HepG2 (cell line): ENCODE results near the gene KCTD5. TPM values are rescaled to one million over a fixed set of nuclear protein-coding genes. Genes with fewer than 3 reads are reported as not detected.

Source experiments
- ATF3 ChIP-seq: sonication (generic); formaldehyde crosslinking; IDR thresholded peaks from 2 replicates; pipeline ENCODE4 v1.4.0; 2020; ENCODE audit warnings: missing genetic modification reagents
- GATA4 ChIP-seq: sonication (generic); IDR thresholded peaks from 2 replicates; pipeline ENCODE4 v1.6.1; 2016; ENCODE audit warnings: antibody characterized with exemption, low read depth, borderline replicate concordance
- HMGXB3 ChIP-seq: sonication (generic); formaldehyde crosslinking; IDR thresholded peaks from 2 replicates; pipeline ENCODE4 v1.4.0; 2020; ENCODE audit warnings: missing genetic modification reagents, borderline replicate concordance
- KLF9 ChIP-seq: IDR thresholded peaks from 2 replicates; pipeline ENCODE4 v1.6.1; 2016; ENCODE audit warnings: low read depth
- MBD4 ChIP-seq: IDR thresholded peaks from 2 replicates; pipeline ENCODE4 v1.6.1; 2012; ENCODE audit warnings: low read length, inconsistent platforms, borderline replicate concordance
- MLX ChIP-seq: IDR thresholded peaks from 2 replicates; pipeline ENCODE4 v1.6.1; 2016
- NFRKB ChIP-seq: fragments of 450-650 bp; IDR thresholded peaks from 2 replicates; pipeline ENCODE4 v1.6.1; 2017
- POGK ChIP-seq: sonication (generic); formaldehyde crosslinking; conservative IDR thresholded peaks from 2 replicates; pipeline ENCODE4 v1.8.0; 2022; ENCODE audit warnings: mild to moderate bottlenecking, moderate library complexity, missing genetic modification reagents
- SP2 ChIP-seq: sonication (generic); formaldehyde crosslinking; IDR thresholded peaks from 2 replicates; pipeline ENCODE4 v1.5.1; 2020; ENCODE audit warnings: mild to moderate bottlenecking, missing genetic modification reagents
- YEATS4 ChIP-seq: sonication (generic); formaldehyde crosslinking; IDR thresholded peaks from 2 replicates; pipeline ENCODE4 v1.4.0; 2020; ENCODE audit warnings: missing genetic modification reagents, borderline replicate concordance
- ZMAT5 ChIP-seq: sonication (generic); formaldehyde crosslinking; IDR thresholded peaks from 2 replicates; pipeline ENCODE4 v1.5.0; 2020; ENCODE audit warnings: mild to moderate bottlenecking, low read depth, missing genetic modification reagents, borderline replicate concordance
- ZNF292 ChIP-seq: sonication (generic); formaldehyde crosslinking; IDR thresholded peaks from 2 replicates; pipeline ENCODE4 v1.8.1; 2022; ENCODE audit warnings: mild to moderate bottlenecking, low read depth, missing genetic modification reagents, borderline replicate concordance
- ZNF362 ChIP-seq: sonication (generic); formaldehyde crosslinking; IDR thresholded peaks from 2 replicates; pipeline ENCODE4 v1.4.0; 2020; ENCODE audit warnings: missing genetic modification reagents, mild to moderate bottlenecking, borderline replicate concordance
- ZNF589 ChIP-seq: sonication (generic); formaldehyde crosslinking; conservative IDR thresholded peaks from 2 replicates; pipeline ENCODE4 v1.8.0; 2022; ENCODE audit warnings: mild to moderate bottlenecking, moderate library complexity, missing genetic modification reagents
- ZNF660 ChIP-seq: sonication (generic); formaldehyde crosslinking; IDR thresholded peaks from 2 replicates; pipeline ENCODE4 v1.5.1; 2020; ENCODE audit warnings: mild to moderate bottlenecking, low read depth, missing genetic modification reagents, borderline replicate concordance
- ZNF710 ChIP-seq: sonication (generic); formaldehyde crosslinking; IDR thresholded peaks from 2 replicates; pipeline ENCODE4 v1.5.0; 2020; ENCODE audit warnings: mild to moderate bottlenecking, missing genetic modification reagents, borderline replicate concordance
- ZNF766 ChIP-seq: sonication (generic); formaldehyde crosslinking; IDR thresholded peaks from 2 replicates; pipeline ENCODE4 v1.5.0; 2020; ENCODE audit warnings: missing genetic modification reagents, borderline replicate concordance
- polyA plus RNA-seq, 8 experiments: library from polyadenylated mRNA; depleted of rRNA in 3 of 8; stranded (reverse) in 7 of 8; unstranded in 1 of 8; fragments of >200 nt; fragmentation: Illumina TruSeq in 4 of 8; extraction: Trizol in 4 of 8; gene quantifications; 2 replicates each; pipeline versions ENCODE4 v1.2.1 to v1.2.3, GENCODE V29; 2011 to 2016; ENCODE audit warnings: low read depth in 4 of 8, missing spikeins in 1 of 8, mixed read lengths in 1 of 8; ENCODE audit not compliant: insufficient read depth in 1 of 8
- total RNA-seq, 5 experiments: library from RNA; depleted of rRNA; stranded (reverse); fragments of >200 nt; fragmentation: Illumina TruSeq; extraction: Trizol; gene quantifications; 2 replicates each; pipeline ENCODE4 v1.2.3, GENCODE V29; 2016; ENCODE audit warnings: low read depth in 1 of 5

The KCTD5 gene
- total and polyA plus RNA-seq, 2 of the 13 experiments (the other 11 are each of a cell fraction or from before 2014, with no cell fraction given): 25.4 to 29.8 TPM

- peak; percentile 68 for TF ChIP-seq YEATS4 (CRISPR knock-in tag)
- no peak for TF ChIP-seq ZNF589 (CRISPR knock-in tag)
- TF ChIP-seq ZNF292: no peak
- TF ChIP-seq GATA4: no peak
- TF ChIP-seq ATF3: peak; percentile 70
- no peak for TF ChIP-seq POGK (CRISPR knock-in tag)
- 0 out of 2 replicates have a peak, but pooled peaks have one; percentile 27 for TF ChIP-seq SP2
- TF ChIP-seq ZNF362 (CRISPR knock-in tag): 0 out of 2 replicates have a peak, but pooled peaks have one; percentile 11
- no peak for TF ChIP-seq MBD4
- no peak for TF ChIP-seq KLF9
- TF ChIP-seq ZNF766 (CRISPR knock-in tag): no peak
- TF ChIP-seq HMGXB3: no peak
- no peak for TF ChIP-seq ZNF660 (CRISPR knock-in tag)
- TF ChIP-seq ZMAT5: no peak
- no peak for TF ChIP-seq NFRKB
- TF ChIP-seq MLX: no peak
- no peak for TF ChIP-seq ZNF710
These were observed 38.7 kb downstream of the KCTD5 start (continued) for GRCh38 chr16:2720719-2721633.
